WTC11 (cell line): ENCODE results near the gene LECT2. TPM values are rescaled to one million over a fixed set of nuclear protein-coding genes. Genes with fewer than 3 reads are reported as not detected.

ENCODE experiments used
- ATAC-seq: fragments of 200-7000 bp; cut with Tn5 transposase; 2 replicates; pipeline ENCODE4 v1.10.0; 2021; ENCODE audit warnings: mild to moderate bottlenecking, moderate library complexity
- CTCF ChIA-PET: fragments of 300-600 bp; sonication (Branson Sonifier 250); formaldehyde crosslinking; loops from one replicate; lab custom pipeline; 2021; ENCODE audit warnings: antibody characterized with exemption; lab: Charles Lee
- POLR2A ChIA-PET: fragments of 350-600 bp; sonication (Branson Sonifier 250); formaldehyde crosslinking; loops from one replicate; lab custom pipeline; 2021; ENCODE audit warnings: antibody characterized with exemption; lab: Charles Lee
- DNase-seq: peaks from one replicate; pipeline ENCODE4 v3.0.0; 2021; ENCODE audit warnings: low spot score
- H3K27ac Mint-ChIP-seq: 2 replicates; pipeline ENCODE4 v1.8.0; 2021; ENCODE audit warnings: mixed read lengths
- H3K27me3 Mint-ChIP-seq: 2 replicates; pipeline ENCODE4 v1.8.0; 2021; ENCODE audit warnings: low read depth, mild to moderate bottlenecking, moderate library complexity, mixed read lengths
- H3K36me3 Mint-ChIP-seq: 2 replicates; pipeline ENCODE4 v1.8.0; 2021; ENCODE audit warnings: mixed read lengths
- H3K4me1 Mint-ChIP-seq: 2 replicates; pipeline ENCODE4 v1.8.0; 2022; ENCODE audit warnings: mixed read lengths
- H3K4me3 Mint-ChIP-seq: 2 replicates; pipeline ENCODE4 v1.8.0; 2021; ENCODE audit warnings: mild to moderate bottlenecking, moderate library complexity, mixed read lengths
- H3K9me3 Mint-ChIP-seq: 2 replicates; pipeline ENCODE4 v1.8.0; 2021; ENCODE audit warnings: mixed read lengths
- ELF4 ChIP-seq: sonication (generic); formaldehyde crosslinking; IDR thresholded peaks from 2 replicates; pipeline ENCODE4 v1.8.1; 2022; ENCODE audit warnings: low read depth, mild to moderate bottlenecking, moderate library complexity, missing genetic modification reagents
- FOXJ3 ChIP-seq: sonication (generic); formaldehyde crosslinking; IDR thresholded peaks from 2 replicates; pipeline ENCODE4 v1.9.0; 2021; ENCODE audit warnings: missing genetic modification reagents, mild to moderate bottlenecking, borderline replicate concordance
- FOXK1 ChIP-seq: sonication (generic); formaldehyde crosslinking; IDR thresholded peaks from 2 replicates; pipeline ENCODE4 v1.8.0; 2022; ENCODE audit warnings: mild to moderate bottlenecking, moderate library complexity, missing genetic modification reagents
- JAZF1 ChIP-seq: fragments of 250-450 bp; sonication (Bioruptor Pico); IDR thresholded peaks from 2 replicates; pipeline ENCODE4 v1.9.0; 2021; ENCODE audit warnings: moderate library complexity, mild to moderate bottlenecking, inconsistent platforms
- MXD4 ChIP-seq: fragments of 250-450 bp; sonication (Bioruptor Pico); IDR thresholded peaks from 2 replicates; pipeline ENCODE4 v1.8.0; 2021; ENCODE audit warnings: mild to moderate bottlenecking, moderate library complexity, borderline replicate concordance
- SMAD3 ChIP-seq: sonication (generic); formaldehyde crosslinking; IDR thresholded peaks from 2 replicates; pipeline ENCODE4 v1.8.0; 2022; ENCODE audit warnings: missing genetic modification reagents, mild to moderate bottlenecking, borderline replicate concordance
- TEAD4 ChIP-seq: sonication (generic); formaldehyde crosslinking; IDR thresholded peaks from 2 replicates; pipeline ENCODE4 v1.8.0; 2022; ENCODE audit warnings: mild to moderate bottlenecking, missing genetic modification reagents
- ZNF219 ChIP-seq: sonication (generic); formaldehyde crosslinking; IDR thresholded peaks from 2 replicates; pipeline ENCODE4 v1.8.0; 2023; ENCODE audit warnings: missing genetic modification reagents, mild to moderate bottlenecking, borderline replicate concordance
- ZNF232 ChIP-seq: sonication (generic); formaldehyde crosslinking; IDR thresholded peaks from 2 replicates; pipeline ENCODE4 v1.8.0; 2022; ENCODE audit warnings: mild to moderate bottlenecking, missing genetic modification reagents
- ZNF317 ChIP-seq: sonication (generic); formaldehyde crosslinking; IDR thresholded peaks from 2 replicates; pipeline ENCODE4 v1.8.1; 2023; ENCODE audit warnings: low read depth, mild to moderate bottlenecking, moderate library complexity, missing genetic modification reagents, borderline replicate concordance
- ZNF396 ChIP-seq: fragments of 250-450 bp; sonication (Bioruptor Pico); IDR thresholded peaks from 2 replicates; pipeline ENCODE4 v1.8.0; 2021; ENCODE audit warnings: mild to moderate bottlenecking, moderate library complexity, borderline replicate concordance
- ZNF423 ChIP-seq: fragments of 250-450 bp; sonication (Bioruptor Pico); IDR thresholded peaks from 2 replicates; pipeline ENCODE4 v2.1.2; 2022; ENCODE audit warnings: mild to moderate bottlenecking, moderate library complexity
- total RNA-seq: library from RNA; stranded (reverse); gene quantifications from 3 replicates; pipeline ENCODE4 v1.2.3, GENCODE V29; 2021
- TF ChIP-seq, protein P1 (sequence below): sonication (generic); formaldehyde crosslinking; IDR thresholded peaks from 2 replicates; pipeline ENCODE4 v1.8.1; 2023; ENCODE audit warnings: mild to moderate bottlenecking, moderate library complexity, missing genetic modification reagents
- TF ChIP-seq, protein P2 (sequence below): sonication (generic); formaldehyde crosslinking; IDR thresholded peaks from 2 replicates; pipeline ENCODE4 v1.8.0; 2023; ENCODE audit warnings: missing genetic modification reagents
- TF ChIP-seq, protein P3 (sequence below): fragments of 200-600 bp; IDR thresholded peaks from 2 replicates; pipeline ENCODE4 v1.8.0; 2022; ENCODE audit warnings: antibody characterized with exemption
- TF ChIP-seq, protein P4 (sequence below): sonication (generic); formaldehyde crosslinking; IDR thresholded peaks from 2 replicates; pipeline ENCODE4 v1.8.1; 2023; ENCODE audit warnings: mild to moderate bottlenecking, missing genetic modification reagents, borderline replicate concordance
- TF ChIP-seq, protein P5 (sequence below): sonication (generic); formaldehyde crosslinking; conservative IDR thresholded peaks from 2 replicates; pipeline ENCODE4 v1.8.1; 2023; ENCODE audit warnings: mild to moderate bottlenecking, low read depth, missing genetic modification reagents, moderate library complexity
- TF ChIP-seq, protein P6 (sequence below): sonication (generic); formaldehyde crosslinking; IDR thresholded peaks from 2 replicates; pipeline ENCODE4 v1.8.1; 2023; ENCODE audit warnings: mild to moderate bottlenecking, missing genetic modification reagents
- TF ChIP-seq, protein P7 (sequence below): fragments of 250-450 bp; sonication (Bioruptor Pico); IDR thresholded peaks from 2 replicates; pipeline ENCODE4 v1.9.0; 2021; ENCODE audit warnings: mild to moderate bottlenecking, borderline replicate concordance

The LECT2 gene
- total RNA-seq, 1 experiment from 2014 or later: not detected

DNA sequence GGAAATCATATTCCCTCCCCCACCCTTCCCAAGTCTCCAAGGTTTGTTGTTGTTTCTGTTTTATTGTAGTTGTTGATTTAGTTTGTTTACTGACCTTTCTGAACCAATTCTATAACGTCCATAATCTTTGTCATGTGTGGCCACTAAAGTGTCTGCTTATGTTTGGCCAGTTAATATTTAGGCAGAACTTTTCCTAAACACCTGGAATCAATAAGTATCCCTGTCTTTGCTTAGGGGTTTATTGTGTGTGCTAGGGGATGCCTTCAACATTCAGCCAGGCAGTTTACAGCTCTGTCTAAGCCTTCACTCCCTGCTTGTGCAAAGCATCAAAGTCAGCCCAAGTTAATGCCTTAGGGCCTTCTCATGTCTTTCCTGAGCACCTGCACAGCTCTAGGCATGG, 16.9 kb upstream of the LECT2 start (continued):
- TF ChIP-seq, protein P1, sequence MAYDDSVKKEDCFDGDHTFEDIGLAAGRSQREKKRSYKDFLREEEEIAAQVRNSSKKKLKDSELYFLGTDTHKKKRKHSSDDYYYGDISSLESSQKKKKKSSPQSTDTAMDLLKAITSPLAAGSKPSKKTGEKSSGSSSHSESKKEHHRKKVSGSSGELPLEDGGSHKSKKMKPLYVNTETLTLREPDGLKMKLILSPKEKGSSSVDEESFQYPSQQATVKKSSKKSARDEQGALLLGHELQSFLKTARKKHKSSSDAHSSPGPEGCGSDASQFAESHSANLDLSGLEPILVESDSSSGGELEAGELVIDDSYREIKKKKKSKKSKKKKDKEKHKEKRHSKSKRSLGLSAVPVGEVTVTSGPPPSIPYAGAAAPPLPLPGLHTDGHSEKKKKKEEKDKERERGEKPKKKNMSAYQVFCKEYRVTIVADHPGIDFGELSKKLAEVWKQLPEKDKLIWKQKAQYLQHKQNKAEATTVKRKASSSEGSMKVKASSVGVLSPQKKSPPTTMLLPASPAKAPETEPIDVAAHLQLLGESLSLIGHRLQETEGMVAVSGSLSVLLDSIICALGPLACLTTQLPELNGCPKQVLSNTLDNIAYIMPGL: no peak
- no peak for TF ChIP-seq TEAD4 (CRISPR knock-in tag)
- no peak for TF ChIP-seq MXD4 (CRISPR knock-in tag)
- TF ChIP-seq JAZF1 (CRISPR knock-in tag): no peak
- TF ChIP-seq, protein P2, sequence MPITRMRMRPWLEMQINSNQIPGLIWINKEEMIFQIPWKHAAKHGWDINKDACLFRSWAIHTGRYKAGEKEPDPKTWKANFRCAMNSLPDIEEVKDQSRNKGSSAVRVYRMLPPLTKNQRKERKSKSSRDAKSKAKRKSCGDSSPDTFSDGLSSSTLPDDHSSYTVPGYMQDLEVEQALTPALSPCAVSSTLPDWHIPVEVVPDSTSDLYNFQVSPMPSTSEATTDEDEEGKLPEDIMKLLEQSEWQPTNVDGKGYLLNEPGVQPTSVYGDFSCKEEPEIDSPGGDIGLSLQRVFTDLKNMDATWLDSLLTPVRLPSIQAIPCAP (CRISPR knock-in tag): no peak

DNA sequence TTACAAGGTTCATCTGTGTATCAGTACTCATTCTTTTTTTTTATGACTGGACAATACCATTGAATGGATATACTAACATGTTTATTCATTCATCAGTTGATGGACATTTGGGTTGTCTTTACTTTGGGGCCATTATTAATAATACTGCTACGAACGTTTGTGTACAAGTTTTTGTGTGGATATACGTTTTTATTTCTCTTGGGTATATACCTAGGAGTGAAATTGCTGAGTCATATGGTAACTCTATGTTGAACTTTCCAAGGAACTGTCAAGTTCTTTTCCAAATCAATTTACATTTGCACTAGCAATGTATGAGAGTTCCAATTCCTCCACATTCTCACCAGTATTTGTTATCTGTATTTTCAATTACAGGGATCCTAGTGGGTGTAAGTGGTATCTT, 12.0 kb upstream of the LECT2 start:
- ATAC-seq: no peak
- Mint-ChIP-seq H3K36me3 (no peaks in the 10 kb centered on the region), H3K9me3 (peaks cover 13% of the 10 kb centered on the region), H3K4me3 (no peak overlapping the region), H3K27me3 (no peaks in the 10 kb centered on the region; the same call in 1 of the 2 replicates), H3K4me1 (peaks cover 3% of the 10 kb centered on the region; the same call in 1 of the 2 replicates), H3K27ac (no peak overlapping the region)
- no peak for DNase-seq
- POLR2A ChIA-PET: no interaction called here
- CTCF ChIA-PET: no interaction called here
- no peak for TF ChIP-seq ZNF317 (CRISPR knock-in tag)
- TF ChIP-seq ZNF219 (CRISPR knock-in tag): no peak
- TF ChIP-seq, protein P3, sequence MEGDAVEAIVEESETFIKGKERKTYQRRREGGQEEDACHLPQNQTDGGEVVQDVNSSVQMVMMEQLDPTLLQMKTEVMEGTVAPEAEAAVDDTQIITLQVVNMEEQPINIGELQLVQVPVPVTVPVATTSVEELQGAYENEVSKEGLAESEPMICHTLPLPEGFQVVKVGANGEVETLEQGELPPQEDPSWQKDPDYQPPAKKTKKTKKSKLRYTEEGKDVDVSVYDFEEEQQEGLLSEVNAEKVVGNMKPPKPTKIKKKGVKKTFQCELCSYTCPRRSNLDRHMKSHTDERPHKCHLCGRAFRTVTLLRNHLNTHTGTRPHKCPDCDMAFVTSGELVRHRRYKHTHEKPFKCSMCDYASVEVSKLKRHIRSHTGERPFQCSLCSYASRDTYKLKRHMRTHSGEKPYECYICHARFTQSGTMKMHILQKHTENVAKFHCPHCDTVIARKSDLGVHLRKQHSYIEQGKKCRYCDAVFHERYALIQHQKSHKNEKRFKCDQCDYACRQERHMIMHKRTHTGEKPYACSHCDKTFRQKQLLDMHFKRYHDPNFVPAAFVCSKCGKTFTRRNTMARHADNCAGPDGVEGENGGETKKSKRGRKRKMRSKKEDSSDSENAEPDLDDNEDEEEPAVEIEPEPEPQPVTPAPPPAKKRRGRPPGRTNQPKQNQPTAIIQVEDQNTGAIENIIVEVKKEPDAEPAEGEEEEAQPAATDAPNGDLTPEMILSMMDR: no peak
- TF ChIP-seq FOXK1 (CRISPR knock-in tag): no peak
- no peak for TF ChIP-seq ELF4 (CRISPR knock-in tag)
- TF ChIP-seq SMAD3 (CRISPR knock-in tag): no peak
- no peak for TF ChIP-seq FOXJ3 (CRISPR knock-in tag)
- TF ChIP-seq, protein P4, sequence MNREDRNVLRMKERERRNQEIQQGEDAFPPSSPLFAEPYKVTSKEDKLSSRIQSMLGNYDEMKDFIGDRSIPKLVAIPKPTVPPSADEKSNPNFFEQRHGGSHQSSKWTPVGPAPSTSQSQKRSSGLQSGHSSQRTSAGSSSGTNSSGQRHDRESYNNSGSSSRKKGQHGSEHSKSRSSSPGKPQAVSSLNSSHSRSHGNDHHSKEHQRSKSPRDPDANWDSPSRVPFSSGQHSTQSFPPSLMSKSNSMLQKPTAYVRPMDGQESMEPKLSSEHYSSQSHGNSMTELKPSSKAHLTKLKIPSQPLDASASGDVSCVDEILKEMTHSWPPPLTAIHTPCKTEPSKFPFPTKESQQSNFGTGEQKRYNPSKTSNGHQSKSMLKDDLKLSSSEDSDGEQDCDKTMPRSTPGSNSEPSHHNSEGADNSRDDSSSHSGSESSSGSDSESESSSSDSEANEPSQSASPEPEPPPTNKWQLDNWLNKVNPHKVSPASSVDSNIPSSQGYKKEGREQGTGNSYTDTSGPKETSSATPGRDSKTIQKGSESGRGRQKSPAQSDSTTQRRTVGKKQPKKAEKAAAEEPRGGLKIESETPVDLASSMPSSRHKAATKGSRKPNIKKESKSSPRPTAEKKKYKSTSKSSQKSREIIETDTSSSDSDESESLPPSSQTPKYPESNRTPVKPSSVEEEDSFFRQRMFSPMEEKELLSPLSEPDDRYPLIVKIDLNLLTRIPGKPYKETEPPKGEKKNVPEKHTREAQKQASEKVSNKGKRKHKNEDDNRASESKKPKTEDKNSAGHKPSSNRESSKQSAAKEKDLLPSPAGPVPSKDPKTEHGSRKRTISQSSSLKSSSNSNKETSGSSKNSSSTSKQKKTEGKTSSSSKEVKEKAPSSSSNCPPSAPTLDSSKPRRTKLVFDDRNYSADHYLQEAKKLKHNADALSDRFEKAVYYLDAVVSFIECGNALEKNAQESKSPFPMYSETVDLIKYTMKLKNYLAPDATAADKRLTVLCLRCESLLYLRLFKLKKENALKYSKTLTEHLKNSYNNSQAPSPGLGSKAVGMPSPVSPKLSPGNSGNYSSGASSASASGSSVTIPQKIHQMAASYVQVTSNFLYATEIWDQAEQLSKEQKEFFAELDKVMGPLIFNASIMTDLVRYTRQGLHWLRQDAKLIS (CRISPR knock-in tag): no peak
- TF ChIP-seq, protein P5, sequence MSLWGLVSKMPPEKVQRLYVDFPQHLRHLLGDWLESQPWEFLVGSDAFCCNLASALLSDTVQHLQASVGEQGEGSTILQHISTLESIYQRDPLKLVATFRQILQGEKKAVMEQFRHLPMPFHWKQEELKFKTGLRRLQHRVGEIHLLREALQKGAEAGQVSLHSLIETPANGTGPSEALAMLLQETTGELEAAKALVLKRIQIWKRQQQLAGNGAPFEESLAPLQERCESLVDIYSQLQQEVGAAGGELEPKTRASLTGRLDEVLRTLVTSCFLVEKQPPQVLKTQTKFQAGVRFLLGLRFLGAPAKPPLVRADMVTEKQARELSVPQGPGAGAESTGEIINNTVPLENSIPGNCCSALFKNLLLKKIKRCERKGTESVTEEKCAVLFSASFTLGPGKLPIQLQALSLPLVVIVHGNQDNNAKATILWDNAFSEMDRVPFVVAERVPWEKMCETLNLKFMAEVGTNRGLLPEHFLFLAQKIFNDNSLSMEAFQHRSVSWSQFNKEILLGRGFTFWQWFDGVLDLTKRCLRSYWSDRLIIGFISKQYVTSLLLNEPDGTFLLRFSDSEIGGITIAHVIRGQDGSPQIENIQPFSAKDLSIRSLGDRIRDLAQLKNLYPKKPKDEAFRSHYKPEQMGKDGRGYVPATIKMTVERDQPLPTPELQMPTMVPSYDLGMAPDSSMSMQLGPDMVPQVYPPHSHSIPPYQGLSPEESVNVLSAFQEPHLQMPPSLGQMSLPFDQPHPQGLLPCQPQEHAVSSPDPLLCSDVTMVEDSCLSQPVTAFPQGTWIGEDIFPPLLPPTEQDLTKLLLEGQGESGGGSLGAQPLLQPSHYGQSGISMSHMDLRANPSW (CRISPR knock-in tag): no peak
- TF ChIP-seq, protein P6, sequence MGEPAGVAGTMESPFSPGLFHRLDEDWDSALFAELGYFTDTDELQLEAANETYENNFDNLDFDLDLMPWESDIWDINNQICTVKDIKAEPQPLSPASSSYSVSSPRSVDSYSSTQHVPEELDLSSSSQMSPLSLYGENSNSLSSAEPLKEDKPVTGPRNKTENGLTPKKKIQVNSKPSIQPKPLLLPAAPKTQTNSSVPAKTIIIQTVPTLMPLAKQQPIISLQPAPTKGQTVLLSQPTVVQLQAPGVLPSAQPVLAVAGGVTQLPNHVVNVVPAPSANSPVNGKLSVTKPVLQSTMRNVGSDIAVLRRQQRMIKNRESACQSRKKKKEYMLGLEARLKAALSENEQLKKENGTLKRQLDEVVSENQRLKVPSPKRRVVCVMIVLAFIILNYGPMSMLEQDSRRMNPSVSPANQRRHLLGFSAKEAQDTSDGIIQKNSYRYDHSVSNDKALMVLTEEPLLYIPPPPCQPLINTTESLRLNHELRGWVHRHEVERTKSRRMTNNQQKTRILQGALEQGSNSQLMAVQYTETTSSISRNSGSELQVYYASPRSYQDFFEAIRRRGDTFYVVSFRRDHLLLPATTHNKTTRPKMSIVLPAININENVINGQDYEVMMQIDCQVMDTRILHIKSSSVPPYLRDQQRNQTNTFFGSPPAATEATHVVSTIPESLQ (CRISPR knock-in tag): no peak
- TF ChIP-seq ZNF232 (CRISPR knock-in tag): no peak
- TF ChIP-seq ZNF423 (CRISPR knock-in tag): no peak
- no peak for TF ChIP-seq ZNF396
- TF ChIP-seq, protein P7, sequence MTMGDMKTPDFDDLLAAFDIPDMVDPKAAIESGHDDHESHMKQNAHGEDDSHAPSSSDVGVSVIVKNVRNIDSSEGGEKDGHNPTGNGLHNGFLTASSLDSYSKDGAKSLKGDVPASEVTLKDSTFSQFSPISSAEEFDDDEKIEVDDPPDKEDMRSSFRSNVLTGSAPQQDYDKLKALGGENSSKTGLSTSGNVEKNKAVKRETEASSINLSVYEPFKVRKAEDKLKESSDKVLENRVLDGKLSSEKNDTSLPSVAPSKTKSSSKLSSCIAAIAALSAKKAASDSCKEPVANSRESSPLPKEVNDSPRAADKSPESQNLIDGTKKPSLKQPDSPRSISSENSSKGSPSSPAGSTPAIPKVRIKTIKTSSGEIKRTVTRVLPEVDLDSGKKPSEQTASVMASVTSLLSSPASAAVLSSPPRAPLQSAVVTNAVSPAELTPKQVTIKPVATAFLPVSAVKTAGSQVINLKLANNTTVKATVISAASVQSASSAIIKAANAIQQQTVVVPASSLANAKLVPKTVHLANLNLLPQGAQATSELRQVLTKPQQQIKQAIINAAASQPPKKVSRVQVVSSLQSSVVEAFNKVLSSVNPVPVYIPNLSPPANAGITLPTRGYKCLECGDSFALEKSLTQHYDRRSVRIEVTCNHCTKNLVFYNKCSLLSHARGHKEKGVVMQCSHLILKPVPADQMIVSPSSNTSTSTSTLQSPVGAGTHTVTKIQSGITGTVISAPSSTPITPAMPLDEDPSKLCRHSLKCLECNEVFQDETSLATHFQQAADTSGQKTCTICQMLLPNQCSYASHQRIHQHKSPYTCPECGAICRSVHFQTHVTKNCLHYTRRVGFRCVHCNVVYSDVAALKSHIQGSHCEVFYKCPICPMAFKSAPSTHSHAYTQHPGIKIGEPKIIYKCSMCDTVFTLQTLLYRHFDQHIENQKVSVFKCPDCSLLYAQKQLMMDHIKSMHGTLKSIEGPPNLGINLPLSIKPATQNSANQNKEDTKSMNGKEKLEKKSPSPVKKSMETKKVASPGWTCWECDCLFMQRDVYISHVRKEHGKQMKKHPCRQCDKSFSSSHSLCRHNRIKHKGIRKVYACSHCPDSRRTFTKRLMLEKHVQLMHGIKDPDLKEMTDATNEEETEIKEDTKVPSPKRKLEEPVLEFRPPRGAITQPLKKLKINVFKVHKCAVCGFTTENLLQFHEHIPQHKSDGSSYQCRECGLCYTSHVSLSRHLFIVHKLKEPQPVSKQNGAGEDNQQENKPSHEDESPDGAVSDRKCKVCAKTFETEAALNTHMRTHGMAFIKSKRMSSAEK (CRISPR knock-in tag): no peak
